ENCODE results near the gene FARSA. TPM values are rescaled to one million over a fixed set of nuclear protein-coding genes. Genes with fewer than 3 reads are reported as not detected.

Gene FARSA
- polyA plus RNA-seq, 1 donor (not counting 4 experiments of a cell fraction or from before 2014, with no cell fraction given), result 30.9 TPM

DNA sequence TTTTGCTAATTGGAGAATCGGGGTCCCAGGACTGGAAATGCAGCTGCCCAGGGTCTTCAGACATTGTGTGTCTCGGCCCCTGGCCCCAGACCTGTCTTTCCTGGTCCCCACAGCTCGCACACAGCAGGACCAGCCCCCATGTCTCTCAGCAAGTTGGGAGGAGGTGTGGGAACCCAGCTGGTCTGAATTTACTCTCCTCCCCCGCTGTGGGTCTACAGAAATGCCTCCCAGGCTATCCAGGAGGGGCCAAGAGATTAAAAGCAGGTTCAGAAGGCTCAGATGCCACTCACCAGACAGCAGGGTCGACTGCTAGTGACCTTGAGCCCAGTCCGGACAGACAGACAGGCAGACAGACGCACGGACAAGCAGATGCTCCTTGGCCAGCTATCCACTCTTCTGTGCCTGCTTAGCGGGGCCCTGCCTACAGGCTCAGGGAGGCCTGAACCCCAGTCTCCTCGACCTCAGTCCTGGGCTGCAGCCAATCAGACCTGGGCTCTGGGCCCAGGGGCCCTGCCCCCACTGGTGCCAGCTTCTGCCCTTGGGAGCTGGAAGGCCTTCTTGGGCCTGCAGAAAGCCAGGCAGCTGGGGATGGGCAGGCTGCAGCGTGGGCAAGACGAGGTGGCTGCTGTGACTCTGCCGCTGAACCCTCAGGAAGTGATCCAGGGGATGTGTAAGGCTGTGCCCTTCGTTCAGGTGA lies 35.9 kb upstream of the FARSA start, which contains the start of gene DAND5:
Gene DAND5, plus strand, starts transcription at position 285 of the 697 bp plus-strand sequence. Its CDS starts 85 bp downstream, at position 370.
- Histone ChIP-seq H3K9ac (ENCODE audit: control insufficient read depth, extremely low read depth, insufficient read depth, low read length) (no peak within 1 kb of the TSS), H3K27ac (ENCODE audit: control insufficient read depth, insufficient read depth, low read length) (no peak within 1 kb of the TSS), H3K9me3 (ENCODE audit: control insufficient read depth, low read depth, low read length) (no peaks in the 10 kb centered on the region), H4K20me1 (ENCODE audit: control insufficient read depth, extremely low read depth, insufficient read depth, low read length) (no peaks in the 10 kb centered on the region), H3K79me2 (ENCODE audit: control insufficient read depth, insufficient read depth, low read length) (no peaks in the 10 kb centered on the region), H2AFZ (ENCODE audit: control insufficient read depth, low read length) (no peak within 1 kb of the TSS), H3K4me2 (ENCODE audit: control insufficient read depth, extremely low read depth, insufficient read depth, low read depth, low read length) (no peak within 1 kb of the TSS), H3K4me1 (ENCODE audit: control insufficient read depth, extremely low read depth, insufficient read depth, low read length) (peaks cover 4% of the 10 kb centered on the region), H3K4me3 (ENCODE audit: control insufficient read depth in 2 of 3, extremely low read depth in 1 of 3, insufficient read depth in 2 of 3, low read depth in 1 of 3, low read length in 3 of 3) (no peak within 1 kb of the TSS), H3K9me1 (ENCODE audit: control insufficient read depth, extremely low read depth, insufficient read depth, low read length) (no peaks in the 10 kb centered on the region), H3K27me3 (ENCODE audit: control insufficient read depth, extremely low read depth, insufficient read depth, low read length) (no peaks in the 10 kb centered on the region), H3K36me3 (ENCODE audit: control insufficient read depth in 2 of 2, extremely low read depth in 1 of 2, insufficient read depth in 2 of 2, low read length in 2 of 2) (no peaks in the 10 kb centered on the region)
- dilution Hi-C loops (cut with MboI; ENCODE audit: extremely low pct_ligation_motif_present, low sequenced_read_pairs), result no loop called here
- FAIRE-seq, result no peak
- TF ChIP-seq, protein P1, sequence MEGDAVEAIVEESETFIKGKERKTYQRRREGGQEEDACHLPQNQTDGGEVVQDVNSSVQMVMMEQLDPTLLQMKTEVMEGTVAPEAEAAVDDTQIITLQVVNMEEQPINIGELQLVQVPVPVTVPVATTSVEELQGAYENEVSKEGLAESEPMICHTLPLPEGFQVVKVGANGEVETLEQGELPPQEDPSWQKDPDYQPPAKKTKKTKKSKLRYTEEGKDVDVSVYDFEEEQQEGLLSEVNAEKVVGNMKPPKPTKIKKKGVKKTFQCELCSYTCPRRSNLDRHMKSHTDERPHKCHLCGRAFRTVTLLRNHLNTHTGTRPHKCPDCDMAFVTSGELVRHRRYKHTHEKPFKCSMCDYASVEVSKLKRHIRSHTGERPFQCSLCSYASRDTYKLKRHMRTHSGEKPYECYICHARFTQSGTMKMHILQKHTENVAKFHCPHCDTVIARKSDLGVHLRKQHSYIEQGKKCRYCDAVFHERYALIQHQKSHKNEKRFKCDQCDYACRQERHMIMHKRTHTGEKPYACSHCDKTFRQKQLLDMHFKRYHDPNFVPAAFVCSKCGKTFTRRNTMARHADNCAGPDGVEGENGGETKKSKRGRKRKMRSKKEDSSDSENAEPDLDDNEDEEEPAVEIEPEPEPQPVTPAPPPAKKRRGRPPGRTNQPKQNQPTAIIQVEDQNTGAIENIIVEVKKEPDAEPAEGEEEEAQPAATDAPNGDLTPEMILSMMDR (optimal IDR thresholded peaks at IDR 0.05 in 1 of 3, IDR thresholded peaks at IDR 0.05 in 1 of 3, conservative IDR thresholded peaks at IDR 0.05 in 1 of 3; ENCODE audit: extremely low read depth in 1 of 3, insufficient read depth in 2 of 3, low read length in 3 of 3), result no peak
- TF ChIP-seq EZH2 (IDR thresholded peaks at IDR 0.05; ENCODE audit: low read length), result no peak
- DNase-seq (ENCODE audit: low read depth, low spot score), result no peak

DNA sequence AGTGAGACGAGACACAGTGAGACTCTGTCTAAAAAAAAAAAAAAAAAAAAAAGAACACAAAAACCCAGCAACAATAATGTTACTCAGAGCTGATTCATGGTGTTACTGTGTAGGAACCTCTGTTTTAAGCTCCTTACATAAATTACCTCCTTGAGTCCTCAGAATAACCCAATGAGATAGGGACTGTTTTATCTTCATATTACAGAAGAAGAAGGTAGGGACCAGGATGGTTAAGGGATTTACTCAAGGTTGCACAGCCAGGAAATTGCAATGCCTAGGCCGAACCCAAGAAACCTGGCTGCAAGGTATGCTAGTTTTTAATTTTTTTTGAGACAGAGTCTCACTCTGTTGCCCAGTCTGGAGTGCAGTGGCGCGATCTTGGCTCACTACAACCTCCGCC lies 34.4 kb upstream of the FARSA start:
- Histone ChIP-seq H3K4me1 (ENCODE audit: control insufficient read depth, extremely low read depth, insufficient read depth, low read length) (peaks cover 4% of the 10 kb centered on the region), H3K27ac (ENCODE audit: control insufficient read depth, insufficient read depth, low read length) (no peak overlapping the region), H3K9ac (ENCODE audit: control insufficient read depth, extremely low read depth, insufficient read depth, low read length) (no peak overlapping the region), H3K36me3 (ENCODE audit: control insufficient read depth in 2 of 2, extremely low read depth in 1 of 2, insufficient read depth in 2 of 2, low read length in 2 of 2) (no peaks in the 10 kb centered on the region), H3K9me3 (ENCODE audit: control insufficient read depth, low read depth, low read length) (no peaks in the 10 kb centered on the region), H3K4me3 (ENCODE audit: control insufficient read depth in 2 of 3, extremely low read depth in 1 of 3, insufficient read depth in 2 of 3, low read depth in 1 of 3, low read length in 3 of 3) (no peak overlapping the region), H4K20me1 (ENCODE audit: control insufficient read depth, extremely low read depth, insufficient read depth, low read length) (no peaks in the 10 kb centered on the region), H3K4me2 (ENCODE audit: control insufficient read depth, extremely low read depth, insufficient read depth, low read depth, low read length) (no peak overlapping the region), H3K9me1 (ENCODE audit: control insufficient read depth, extremely low read depth, insufficient read depth, low read length) (no peaks in the 10 kb centered on the region), H3K27me3 (ENCODE audit: control insufficient read depth, extremely low read depth, insufficient read depth, low read length) (no peaks in the 10 kb centered on the region), H3K79me2 (ENCODE audit: control insufficient read depth, insufficient read depth, low read length) (no peaks in the 10 kb centered on the region), H2AFZ (ENCODE audit: control insufficient read depth, low read length) (no peak overlapping the region)
- TF ChIP-seq EZH2 (IDR thresholded peaks at IDR 0.05; ENCODE audit: low read length), result no peak
- TF ChIP-seq, protein P1 (optimal IDR thresholded peaks at IDR 0.05 in 1 of 3, IDR thresholded peaks at IDR 0.05 in 1 of 3, conservative IDR thresholded peaks at IDR 0.05 in 1 of 3; ENCODE audit: extremely low read depth in 1 of 3, insufficient read depth in 2 of 3, low read length in 3 of 3), result no peak
- dilution Hi-C loops (cut with MboI; ENCODE audit: extremely low pct_ligation_motif_present, low sequenced_read_pairs), result no loop called here
- DNase-seq (ENCODE audit: low read depth, low spot score), result no peak
- FAIRE-seq, result no peak
